HG03139 (cell line): ENCODE data around the gene ZNF697.
"Not testable (repeated sequence)": the region's sequence is repeated elsewhere in the genome, so short reads cannot be mapped to it uniquely, and the experiment has no call there.

Source experiments
- ATAC-seq: cut with Tn5 transposase; IDR thresholded peaks from one replicate; pipeline ENCODE4 v1.9.1; 2021; ENCODE audit not compliant: unreplicated experiment

ZNF697 gene

GRCh38 chr1:119603695-119604094 is 44.4 kb downstream of the ZNF697 start:
- ATAC-seq = no peak

- not testable (repeated sequence) for ATAC-seq
These were observed 44.8 kb downstream of the ZNF697 start for GRCh38 chr1:119603241-119603640.

- ATAC-seq = not testable (repeated sequence)
These were observed 45.3 kb downstream of the ZNF697 start for GRCh38 chr1:119602789-119603188.

GRCh38 chr1:119602169-119602568 is 45.9 kb downstream of the ZNF697 start:
- ATAC-seq = no peak

DNA sequence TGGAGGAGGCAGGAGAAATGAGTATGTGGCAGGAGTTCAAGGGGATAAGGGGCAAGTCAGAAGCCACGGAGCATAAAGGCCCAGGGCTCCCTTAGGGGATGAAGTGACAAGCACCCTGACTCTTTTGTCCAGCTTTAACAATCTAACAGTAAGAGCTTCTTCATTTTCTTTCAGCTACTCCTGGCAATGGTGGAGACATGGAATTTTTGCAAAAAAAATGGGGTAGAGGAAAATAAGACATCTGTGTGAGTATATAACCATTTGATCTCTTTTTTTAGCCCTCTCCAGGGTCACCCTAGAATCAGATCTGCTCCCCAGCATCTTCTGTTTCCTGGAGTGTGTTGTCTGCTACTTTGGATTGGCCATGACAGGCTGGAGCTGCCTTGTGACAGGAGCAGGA is 47.1 kb downstream of the ZNF697 start:
- no peak for ATAC-seq

GRCh38 chr1:119600561-119600960 is 47.5 kb downstream of the ZNF697 start:
- no peak for ATAC-seq

DNA sequence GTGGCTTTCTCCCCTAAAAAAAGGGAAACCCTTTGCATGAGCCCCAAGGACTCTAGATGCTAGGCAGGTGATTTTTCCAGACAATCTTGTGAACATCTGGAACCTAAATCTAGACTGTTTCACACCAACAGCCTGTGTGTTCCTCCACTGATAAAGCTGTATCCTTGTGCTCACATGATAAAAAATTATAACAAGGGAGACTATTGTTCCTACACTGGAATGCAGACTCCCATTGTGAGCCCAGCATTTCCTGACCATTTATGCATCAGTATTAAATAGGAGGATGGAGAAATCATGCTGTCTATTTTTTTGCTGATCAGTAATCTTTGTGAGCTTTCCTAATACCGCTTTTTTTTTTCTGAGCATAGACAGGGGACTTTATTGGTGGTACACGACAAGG is 52.5 kb downstream of the ZNF697 start:
- ATAC-seq = no peak

- ATAC-seq = no peak
These were observed 52.9 kb downstream of the ZNF697 start for GRCh38 chr1:119595168-119595567.

GRCh38 chr1:119594376-119594775 is 53.7 kb downstream of the ZNF697 start:
- no peak for ATAC-seq

- no peak for ATAC-seq
These were observed 54.3 kb downstream of the ZNF697 start for GRCh38 chr1:119593805-119594204.

DNA sequence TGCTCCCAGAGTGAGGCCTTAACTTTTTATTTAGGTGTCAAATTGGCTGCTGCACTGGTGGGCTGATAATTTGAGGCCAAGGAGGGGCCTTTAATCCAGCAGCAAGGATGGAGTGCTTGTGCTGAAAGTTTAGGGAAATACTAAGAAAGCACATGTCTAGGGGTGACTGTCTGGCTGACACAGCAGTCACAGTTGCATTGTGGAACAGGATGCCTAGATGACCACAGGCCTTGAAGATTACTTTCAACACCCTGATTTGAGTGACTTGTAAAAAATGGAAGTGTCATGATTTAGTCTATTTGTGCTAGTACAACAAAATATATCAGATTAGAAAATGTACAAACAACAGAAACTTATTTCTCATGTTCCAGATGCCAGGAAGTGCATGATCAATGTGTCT is 57.7 kb downstream of the ZNF697 start:
- ATAC-seq = no peak

- ATAC-seq = no peak
These were observed 59.4 kb downstream of the ZNF697 start for GRCh38 chr1:119588621-119589020.

GRCh38 chr1:119587341-119587740 is 60.7 kb downstream of the ZNF697 start:
- ATAC-seq = no peak

- ATAC-seq = not testable (repeated sequence)
These were observed 62.3 kb downstream of the ZNF697 start for GRCh38 chr1:119585801-119586200.

DNA sequence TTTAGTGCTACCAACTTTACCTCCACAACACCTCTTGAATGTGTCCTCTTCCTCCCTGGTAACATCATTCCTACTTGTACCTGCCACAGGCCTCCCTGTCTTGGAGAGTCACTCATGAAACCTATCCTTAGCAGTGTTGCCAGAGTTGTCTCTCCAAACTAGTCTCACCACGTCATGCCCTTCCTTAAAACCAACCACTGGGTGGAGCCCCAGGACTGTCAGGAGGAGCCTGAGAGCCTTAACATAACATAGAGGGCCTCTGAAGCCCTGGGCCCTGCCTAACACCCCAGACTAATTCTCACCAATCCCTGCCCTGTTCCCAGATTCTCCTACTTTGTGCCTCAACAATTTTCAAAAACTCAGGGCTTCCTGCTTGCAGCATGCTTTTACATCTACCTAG is 65.3 kb downstream of the ZNF697 start:
- ATAC-seq = peak; percentile 63

DNA sequence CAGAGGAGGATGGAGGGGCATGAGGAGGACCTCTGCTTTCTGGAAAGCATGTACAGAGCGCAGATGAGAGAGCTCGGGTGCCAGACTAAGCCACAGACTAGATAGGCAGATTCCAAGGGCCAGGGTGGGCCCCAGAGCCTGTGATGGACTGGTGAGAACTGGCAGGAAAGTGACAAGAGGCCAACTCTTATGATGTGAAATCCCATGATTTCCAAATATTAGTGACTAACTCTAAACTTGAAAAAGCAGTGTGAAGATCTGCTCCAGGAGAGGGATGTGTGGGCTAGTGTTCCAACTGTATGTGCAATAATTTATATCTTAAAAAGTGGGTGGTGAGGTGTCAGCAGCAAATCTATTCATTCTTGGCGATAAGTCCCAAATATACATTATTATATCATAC is 67.0 kb downstream of the ZNF697 start:
- ATAC-seq = not testable (repeated sequence)

DNA sequence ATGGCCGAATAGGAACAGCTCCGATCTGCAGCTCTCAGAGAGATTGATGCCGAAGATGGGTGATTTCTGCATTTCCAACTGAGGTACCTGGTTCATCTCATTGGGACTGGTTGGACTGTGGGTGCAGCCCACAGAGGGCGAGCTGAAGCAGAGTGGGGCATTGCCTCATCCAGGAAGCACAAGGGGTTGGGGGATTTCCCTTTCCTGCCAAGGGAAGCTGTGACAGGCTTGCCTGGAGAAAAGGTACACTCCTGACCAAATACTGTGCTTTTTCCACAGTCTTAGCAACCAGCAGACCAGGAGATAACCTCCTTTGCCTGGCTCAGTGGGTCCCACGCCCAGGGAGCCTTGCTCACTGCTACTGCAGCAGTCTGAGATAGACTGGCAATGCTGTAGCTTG is 74.2 kb downstream of the ZNF697 start:
- ATAC-seq = no peak

GRCh38 chr1:119569930-119570622 is 78.0 kb downstream of the ZNF697 start:
- not testable (repeated sequence) for ATAC-seq
